GM19035 (cell line): Measurements from ENCODE around the gene CSAG2.

Experiments
- ATAC-seq: cut with Tn5 transposase; IDR thresholded peaks from one replicate; pipeline ENCODE4 v1.9.1; 2021; ENCODE audit not compliant: unreplicated experiment

The CSAG2 gene

GRCh38 chrX:152674135-152674534, 34.9 kb downstream of the CSAG2 start:
- no peak for ATAC-seq

GRCh38 chrX:152663086-152663485, 46.0 kb downstream of the CSAG2 start:
- ATAC-seq, result no peak

DNA sequence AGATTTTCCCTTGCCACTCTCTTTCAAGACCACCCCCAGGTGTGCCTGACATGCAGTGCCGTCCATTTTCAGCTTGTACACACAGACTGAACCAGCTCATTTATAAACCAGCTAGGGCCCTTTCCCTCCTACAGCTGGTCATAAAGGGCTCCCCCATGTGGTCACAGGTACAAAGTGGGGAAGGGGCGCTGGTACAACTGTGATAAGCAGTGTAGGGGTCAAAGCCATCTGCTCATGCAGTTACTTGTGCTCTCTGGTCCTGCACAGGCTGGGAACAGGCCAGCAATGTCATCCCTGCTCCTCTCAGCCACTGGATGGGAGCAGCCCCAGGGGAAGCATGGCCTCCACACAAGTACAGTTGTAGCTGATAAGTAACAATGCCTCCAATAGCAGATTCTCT, 50.8 kb downstream of the CSAG2 start:
- no peak for ATAC-seq
